GM19023 (cell line): ENCODE data around the gene CLIC4.
"Not testable (repeated sequence)": the region's sequence is repeated elsewhere in the genome, so short reads cannot be mapped to it uniquely, and the experiment has no call there.

ENCODE experiments used
- ATAC-seq: cut with Tn5 transposase; IDR thresholded peaks from one replicate; pipeline ENCODE4 v1.9.1; 2021; ENCODE audit warnings: mild to moderate bottlenecking, moderate library complexity; ENCODE audit not compliant: unreplicated experiment

The CLIC4 gene

GRCh38 chr1:24871306-24871901, 126.2 kb downstream of the CLIC4 start:
- ATAC-seq = no peak

- no peak for ATAC-seq
Measured at GRCh38 chr1:24872061-24872850, 127.0 kb downstream of the CLIC4 start.

- ATAC-seq = no peak
Measured at GRCh38 chr1:24873148-24873547, 127.9 kb downstream of the CLIC4 start.

- no peak for ATAC-seq
Measured at GRCh38 chr1:24874056-24874455, 128.8 kb downstream of the CLIC4 start.

GRCh38 chr1:24874611-24875234, 129.5 kb downstream of the CLIC4 start:
- no peak for ATAC-seq

GRCh38 chr1:24875257-24875656, 130.0 kb downstream of the CLIC4 start:
- ATAC-seq = no peak

GRCh38 chr1:24875991-24876506, 130.8 kb downstream of the CLIC4 start:
- ATAC-seq = no peak

GRCh38 chr1:24878045-24878444, 132.8 kb downstream of the CLIC4 start:
- ATAC-seq = no peak

- ATAC-seq = no peak
Measured at GRCh38 chr1:24878775-24879742, 133.8 kb downstream of the CLIC4 start.

GRCh38 chr1:24881034-24881433, 135.8 kb downstream of the CLIC4 start:
- ATAC-seq = no peak

- no peak for ATAC-seq
Measured at GRCh38 chr1:24884751-24885150, 139.5 kb downstream of the CLIC4 start.

GRCh38 chr1:24886241-24886640, 141.0 kb downstream of the CLIC4 start:
- ATAC-seq = no peak

- no peak for ATAC-seq
Measured at GRCh38 chr1:24888061-24888970, 143.1 kb downstream of the CLIC4 start.

GRCh38 chr1:24888971-24889676, 143.9 kb downstream of the CLIC4 start:
- ATAC-seq = no peak

- no peak for ATAC-seq
Measured at GRCh38 chr1:24890887-24891286, 145.6 kb downstream of the CLIC4 start.

GRCh38 chr1:24891367-24891766, 146.1 kb downstream of the CLIC4 start:
- not testable (repeated sequence) for ATAC-seq

GRCh38 chr1:24892188-24893153, 147.2 kb downstream of the CLIC4 start:
- ATAC-seq = no peak

GRCh38 chr1:24893431-24893830, 148.2 kb downstream of the CLIC4 start:
- ATAC-seq = no peak
